Skin epidermis (tissue), 12 donors: ENCODE measurements around the gene RAB9A.

ENCODE experiments used
- H3K27ac ChIP-seq, 21 experiments: fragments of 200-600 bp; sonication (generic) in 11 of 21; one replicate each; pipeline ENCODE4 v1.5.0; 2020; ENCODE audit warnings: mild to moderate bottlenecking in 3 of 21, inconsistent platforms in 2 of 21, moderate library complexity in 2 of 21
- H3K4me3 ChIP-seq, 7 experiments: fragments of 200-600 bp; sonication (generic) in 2 of 7; one replicate each; pipeline ENCODE4 v1.5.0; 2020; ENCODE audit warnings: inconsistent platforms in 2 of 7, mild to moderate bottlenecking in 2 of 7, moderate library complexity in 1 of 7

The RAB9A gene

DNA sequence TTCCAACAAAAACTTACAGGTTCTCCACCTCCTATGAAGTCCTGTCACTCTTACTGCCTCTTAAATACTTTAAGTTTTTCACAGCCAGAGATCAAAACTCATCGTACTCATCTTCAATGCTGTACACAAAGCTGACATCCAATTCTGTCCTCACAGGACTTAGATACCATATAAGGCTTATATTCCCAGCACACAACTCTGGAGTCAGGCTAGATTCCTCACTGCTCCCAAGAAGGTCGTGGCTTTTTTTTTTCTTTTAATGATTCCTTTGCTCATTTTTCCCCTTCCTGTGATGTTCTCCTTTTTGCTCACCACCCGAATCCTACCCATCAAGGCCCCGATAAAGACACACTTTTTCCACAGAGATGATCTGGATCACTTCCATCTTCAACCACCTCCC lies 44.6 kb downstream of the RAB9A start:
- Histone ChIP-seq H3K27ac (peak overlapping the region in 13 of 21 experiments; percentile 84 to 96 (median 92)), H3K4me3 (peak overlapping the region; percentile 52 to 85 (median 71))

GRCh38 chrX:13734278-13735172 lies 45.6 kb downstream of the RAB9A start, which contains the start of the genes OFD1 and TRAPPC2:
OFD1 (plus strand) TSS chrX:13734748; CDS start chrX:13735072, 324 bp downstream.
TRAPPC2 (minus strand) TSS chrX:13734620; CDS start chrX:13719963, 14,657 bp downstream.
- H3K4me3 ChIP-seq: peak within 1 kb of the TSS; percentile 52 to 85 (median 71)

GRCh38 chrX:13741695-13742094 lies 52.8 kb downstream of the RAB9A start:
- Histone ChIP-seq H3K4me3 (no peak overlapping the region), H3K27ac (no peak overlapping the region)

More at GRCh38 chrX:13734278-13735172, 45.6 kb downstream of the RAB9A start, which contains the start of the genes OFD1 and TRAPPC2:
- H3K27ac ChIP-seq: peak within 1 kb of the TSS; percentile 82 to 96 (median 91)

DNA sequence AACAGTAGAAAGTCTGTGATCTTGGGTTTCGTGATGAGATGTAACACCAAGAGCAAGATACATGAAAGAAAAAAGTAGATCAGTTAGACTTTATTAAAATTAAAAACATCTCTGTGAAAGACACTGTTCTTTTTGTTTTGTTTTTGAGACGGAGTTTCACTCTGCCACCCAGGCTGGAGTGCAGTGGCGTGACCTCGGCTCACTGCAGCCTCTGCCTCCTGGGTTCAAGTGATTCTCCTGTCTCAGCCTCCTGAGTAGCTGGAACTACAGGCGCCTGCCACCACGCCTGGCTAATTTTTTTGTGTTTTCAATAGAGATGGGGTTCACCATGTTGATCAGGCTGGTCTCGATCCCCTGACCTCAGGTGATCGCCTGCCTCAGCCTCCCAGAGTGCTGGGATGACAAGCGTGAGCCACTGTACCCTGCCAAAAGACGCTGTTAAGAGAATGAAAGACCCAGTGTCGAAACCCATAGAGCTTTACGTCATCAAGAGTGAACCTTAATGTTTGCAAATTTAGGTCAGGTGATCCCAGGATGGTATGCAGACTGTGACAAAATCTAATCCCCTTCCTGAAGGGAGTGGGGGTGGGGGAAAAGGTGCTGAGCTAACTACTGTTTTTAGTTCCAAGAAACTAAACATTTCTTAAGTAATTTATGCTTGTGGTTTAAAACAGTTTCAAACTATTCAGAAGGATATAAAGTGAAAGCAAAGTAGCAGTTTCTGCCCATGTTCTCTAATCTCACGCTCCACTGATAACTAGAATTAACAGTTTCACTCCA lies 53.7 kb downstream of the RAB9A start:
- Histone ChIP-seq H3K27ac (peak overlapping the region in 3 of 21 experiments; percentile 14 to 69 (median 33)), H3K4me3 (no peak overlapping the region)

DNA sequence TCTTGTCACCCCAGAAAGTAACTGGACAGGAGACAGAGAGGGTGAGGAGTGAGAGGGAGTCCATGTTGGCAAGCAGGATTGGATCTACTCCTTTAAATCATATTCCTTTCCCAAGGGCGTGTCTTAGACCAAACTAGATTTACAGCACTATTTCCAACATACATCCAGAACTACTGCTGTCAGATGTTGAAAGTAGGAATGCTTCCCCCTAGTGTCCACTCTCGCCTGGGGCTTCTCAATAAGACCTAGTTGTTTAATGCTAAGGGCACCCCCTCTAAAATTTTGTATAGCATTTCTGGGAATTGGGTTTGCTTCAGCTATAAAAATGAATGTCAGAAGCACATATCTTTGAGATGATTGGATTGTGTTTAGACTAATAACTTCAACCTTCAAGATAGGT lies 58.9 kb downstream of the RAB9A start:
- Histone ChIP-seq H3K4me3 (no peak overlapping the region), H3K27ac (no peak overlapping the region)

- Histone ChIP-seq H3K27ac (no peak overlapping the region), H3K4me3 (no peak overlapping the region)
Observed at GRCh38 chrX:13748486-13748885, 59.6 kb downstream of the RAB9A start.

- H3K4me3 ChIP-seq: no peak overlapping the region
- H3K27ac ChIP-seq: no peak overlapping the region
Observed at GRCh38 chrX:13750204-13750603, 61.3 kb downstream of the RAB9A start.

- Histone ChIP-seq H3K27ac (peak overlapping the region in 1 of 21 experiments; percentile 16), H3K4me3 (no peak overlapping the region)
Observed at GRCh38 chrX:13750812-13751211, 61.9 kb downstream of the RAB9A start.

GRCh38 chrX:13752141-13752540 lies 63.2 kb downstream of the RAB9A start:
- no peak overlapping the region for H3K4me3 ChIP-seq
- H3K27ac ChIP-seq: no peak overlapping the region

GRCh38 chrX:13752646-13753045 lies 63.7 kb downstream of the RAB9A start:
- Histone ChIP-seq H3K4me3 (no peak overlapping the region), H3K27ac (no peak overlapping the region)

- H3K27ac ChIP-seq: no peak overlapping the region
- H3K4me3 ChIP-seq: no peak overlapping the region
Observed at GRCh38 chrX:13754765-13755164, 65.8 kb downstream of the RAB9A start.

GRCh38 chrX:13755254-13755653 lies 66.3 kb downstream of the RAB9A start:
- Histone ChIP-seq H3K4me3 (no peak overlapping the region), H3K27ac (no peak overlapping the region)

DNA sequence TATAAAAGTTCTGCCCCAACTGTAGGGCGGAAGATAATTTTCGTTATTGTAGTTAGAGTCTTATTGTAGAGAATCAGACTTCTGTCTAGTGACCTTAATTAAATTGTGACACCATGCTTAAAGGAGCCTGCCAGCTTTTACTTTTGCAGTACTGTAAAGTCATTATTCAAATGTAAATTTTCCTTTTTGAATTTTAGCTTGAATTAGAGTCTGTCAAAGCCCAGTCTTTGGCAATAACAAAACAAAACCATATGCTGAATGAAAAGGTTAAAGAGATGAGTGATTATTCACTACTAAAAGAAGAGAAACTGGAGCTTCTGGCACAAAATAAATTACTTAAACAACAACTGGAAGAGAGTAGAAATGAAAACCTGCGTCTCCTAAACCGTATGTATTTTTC lies 67.5 kb downstream of the RAB9A start:
- no peak overlapping the region for H3K4me3 ChIP-seq
- H3K27ac ChIP-seq: no peak overlapping the region

GRCh38 chrX:13759152-13759718 lies 70.3 kb downstream of the RAB9A start:
- no peak overlapping the region for H3K27ac ChIP-seq

More at GRCh38 chrX:13759152-13759718, 70.3 kb downstream of the RAB9A start:
- H3K4me3 ChIP-seq: no peak overlapping the region
